GM19463 (cell line): ENCODE measurements around the gene FAM81A.
"Not testable (repeated sequence)": the region's sequence is repeated elsewhere in the genome, so short reads cannot be mapped to it uniquely, and the experiment has no call there.

Experiments used
- ATAC-seq: cut with Tn5 transposase; IDR thresholded peaks from one replicate; pipeline ENCODE4 v1.9.1; 2021; ENCODE audit warnings: mild to moderate bottlenecking, moderate library complexity; ENCODE audit not compliant: unreplicated experiment

Gene FAM81A

GRCh38 chr15:59420986-59421618 is 16.9 kb upstream of the FAM81A start:
- no peak for ATAC-seq

- ATAC-seq: no peak
Measured at GRCh38 chr15:59424616-59425015, 13.4 kb upstream of the FAM81A start.

- ATAC-seq: not testable (repeated sequence)
Measured at GRCh38 chr15:59428898-59429297, 9.1 kb upstream of the FAM81A start.

GRCh38 chr15:59432389-59432788 is 5.6 kb upstream of the FAM81A start:
- ATAC-seq: no peak

GRCh38 chr15:59434481-59434880 is 3.5 kb upstream of the FAM81A start:
- no peak for ATAC-seq

GRCh38 chr15:59436774-59437141 is 1.2 kb upstream of the FAM81A start:
- ATAC-seq: no peak

- ATAC-seq: no peak
Measured at GRCh38 chr15:59437142-59437816, 707 bp upstream of the FAM81A start.

GRCh38 chr15:59438625-59439290 is 772 bp downstream of the FAM81A start:
- ATAC-seq: no peak

- no peak for ATAC-seq
Measured at GRCh38 chr15:59439576-59439975, 1.6 kb downstream of the FAM81A start.

GRCh38 chr15:59443341-59444072 is 5.5 kb downstream of the FAM81A start:
- no peak for ATAC-seq

GRCh38 chr15:59444081-59444835 is 6.3 kb downstream of the FAM81A start:
- ATAC-seq: no peak

- no peak for ATAC-seq
Measured at GRCh38 chr15:59444980-59445545, 7.1 kb downstream of the FAM81A start.

- ATAC-seq: no peak
Measured at GRCh38 chr15:59446232-59446957, 8.4 kb downstream of the FAM81A start.

GRCh38 chr15:59447367-59447766 is 9.4 kb downstream of the FAM81A start:
- ATAC-seq: no peak

GRCh38 chr15:59448871-59449270 is 10.9 kb downstream of the FAM81A start:
- no peak for ATAC-seq

GRCh38 chr15:59453474-59454215 is 15.7 kb downstream of the FAM81A start:
- ATAC-seq: no peak

- no peak for ATAC-seq
Measured at GRCh38 chr15:59456114-59456513, 18.1 kb downstream of the FAM81A start.

- no peak for ATAC-seq
Measured at GRCh38 chr15:59457103-59457502, 19.1 kb downstream of the FAM81A start.

GRCh38 chr15:59461521-59461920 is 23.5 kb downstream of the FAM81A start:
- ATAC-seq: no peak
